Spinal cord (tissue), 10 donors: ENCODE data around the gene TEKTIP1. TPM values are rescaled to one million over a fixed set of nuclear protein-coding genes. Genes with fewer than 3 reads are reported as not detected.

Experiments
- DNase-seq, 6 donors: peaks; one replicate each; pipeline versions ENCODE4 v3.0.0 to v3.0.0-alpha.2; 2013 to 2015; ENCODE audit warnings: low spot score in 6 of 6, low read depth in 4 of 6
- H3K27ac ChIP-seq: one replicate; pipeline ENCODE4 v1.5.1; 2013; ENCODE audit warnings: low read depth, low read length, control low read depth
- H3K27me3 ChIP-seq: one replicate; pipeline ENCODE4 v1.6.1; 2013; ENCODE audit warnings: low read length; ENCODE audit not compliant: control insufficient read depth, insufficient read depth
- H3K36me3 ChIP-seq: one replicate; pipeline ENCODE4 v1.6.1; 2013; ENCODE audit warnings: low read length; ENCODE audit not compliant: control insufficient read depth, insufficient read depth
- H3K4me1 ChIP-seq: one replicate; pipeline ENCODE4 v1.6.1; 2013; ENCODE audit warnings: low read length; ENCODE audit not compliant: control insufficient read depth, insufficient read depth
- H3K4me3 ChIP-seq: one replicate; pipeline ENCODE4 v1.5.1; 2013; ENCODE audit warnings: low read depth, low read length, control low read depth
- H3K9me3 ChIP-seq: one replicate; pipeline ENCODE4 v1.6.1; 2013; ENCODE audit warnings: low read length; ENCODE audit not compliant: control insufficient read depth, insufficient read depth
- WGBS: methylation state at CpG from one replicate; pipeline ENCODE4 v1.1.5; 2013; ENCODE audit warnings: missing lambda C conversion rate; ENCODE audit not compliant: insufficient coverage; 5-methylcytosine and 5-hydroxymethylcytosine counted together
- polyA plus RNA-seq, 2 donors: library from polyadenylated mRNA; unstranded; fragments of 120-200 nt; gene quantifications; one replicate each; pipeline ENCODE4 v1.2.1, GENCODE V29; 2013; ENCODE audit not compliant: insufficient read length in 2 of 2
- total RNA-seq, 2 donors: library from RNA; depleted of rRNA in 1 of 2; stranded (reverse); fragments of 120-200 nt in 1 of 2; fragments of >200 nt in 1 of 2; gene quantifications; one replicate each; pipeline versions ENCODE4 v1.2.3 to v1.2.4, GENCODE V29; 2013 to 2014
- donor health status: healthy.

The TEKTIP1 gene
- total and polyA plus RNA-seq, 4 donors, result 2.1 to 13.0 (median 9.6) TPM; not detected in 1

- H3K4me1 ChIP-seq, result peaks cover 10% of the 10 kb centered on the region
- no peak for DNase-seq
- H3K4me3 ChIP-seq, result no peak overlapping the region
- 97% methylated on average over 4 of the region's 5 CpGs for WGBS
- H3K36me3 ChIP-seq, result peaks cover 50% of the 10 kb centered on the region
- H3K9me3 ChIP-seq, result no peaks in the 10 kb centered on the region
- no peaks in the 10 kb centered on the region for H3K27me3 ChIP-seq
- H3K27ac ChIP-seq, result no peak overlapping the region
Observed at GRCh38 chr19:3497757-3498520, 41.0 kb upstream of the TEKTIP1 start.

- H3K4me1 ChIP-seq, result peaks cover 10% of the 10 kb centered on the region
- H3K4me3 ChIP-seq, result peak overlapping the region; percentile 87
- peaks cover 31% of the 10 kb centered on the region for H3K36me3 ChIP-seq
- WGBS, result 4% methylated on average over 13 of the region's 18 CpGs
- H3K27me3 ChIP-seq, result no peaks in the 10 kb centered on the region
- peak overlapping the region; percentile 92 for H3K27ac ChIP-seq
- no peak for DNase-seq
- no peaks in the 10 kb centered on the region for H3K9me3 ChIP-seq
Observed at GRCh38 chr19:3499738-3500428, 39.1 kb upstream of the TEKTIP1 start.

DNA sequence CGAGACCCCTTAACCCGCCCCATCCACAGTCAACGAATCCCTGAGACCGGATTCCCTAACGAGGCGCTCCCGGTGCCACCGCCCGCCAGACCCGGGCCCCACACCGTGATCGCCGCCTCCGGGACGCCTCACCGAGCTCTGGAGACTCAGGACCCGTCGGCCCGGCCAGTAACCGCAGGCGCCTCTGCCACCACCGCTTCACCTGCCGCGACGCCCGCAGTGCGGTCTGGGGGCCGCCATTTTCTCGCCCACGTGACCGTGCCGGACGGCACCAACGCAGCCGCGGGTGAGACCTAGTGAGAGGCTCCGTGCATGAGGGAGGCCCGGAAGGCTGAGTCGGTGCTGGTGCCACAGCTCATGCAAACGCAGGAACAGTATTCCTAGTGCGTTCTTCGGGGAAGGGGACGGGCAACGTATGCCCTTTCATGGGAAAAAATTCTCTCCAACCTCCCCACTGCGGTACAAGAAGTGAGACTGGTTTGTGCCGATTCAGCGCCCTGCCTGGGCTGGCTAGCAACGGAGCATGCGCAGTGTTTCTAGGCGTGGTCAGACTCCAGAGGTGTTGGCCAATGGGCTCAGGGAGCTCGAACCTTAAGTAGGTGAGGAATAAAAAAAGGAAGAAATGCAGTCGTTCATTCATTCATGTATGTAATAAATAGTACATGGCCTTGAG, 38.4 kb upstream of the TEKTIP1 start, which contains the start of gene DOHH:
Gene DOHH (minus strand): TSS at position 246 of the 673 bp plus-strand sequence. CDS start 3,860 bp downstream, outside the sequence.
- Histone ChIP-seq H3K36me3 (peaks cover 25% of the 10 kb centered on the region), H3K4me1 (peaks cover 16% of the 10 kb centered on the region), H3K27ac (peak within 1 kb of the TSS; percentile 92), H3K9me3 (no peaks in the 10 kb centered on the region), H3K27me3 (no peaks in the 10 kb centered on the region), H3K4me3 (peak within 1 kb of the TSS; percentile 87)
- DNase-seq, result peak; percentile 93 to 99 (median 95)
- WGBS, result 0% methylated on average over 50 of the region's 52 CpGs

GRCh38 chr19:3501780-3502179, 37.2 kb upstream of the TEKTIP1 start:
- no peaks in the 10 kb centered on the region for H3K9me3 ChIP-seq
- no peak overlapping the region for H3K27ac ChIP-seq
- 100% methylated on average over 2 of the region's 3 CpGs for WGBS

DNA sequence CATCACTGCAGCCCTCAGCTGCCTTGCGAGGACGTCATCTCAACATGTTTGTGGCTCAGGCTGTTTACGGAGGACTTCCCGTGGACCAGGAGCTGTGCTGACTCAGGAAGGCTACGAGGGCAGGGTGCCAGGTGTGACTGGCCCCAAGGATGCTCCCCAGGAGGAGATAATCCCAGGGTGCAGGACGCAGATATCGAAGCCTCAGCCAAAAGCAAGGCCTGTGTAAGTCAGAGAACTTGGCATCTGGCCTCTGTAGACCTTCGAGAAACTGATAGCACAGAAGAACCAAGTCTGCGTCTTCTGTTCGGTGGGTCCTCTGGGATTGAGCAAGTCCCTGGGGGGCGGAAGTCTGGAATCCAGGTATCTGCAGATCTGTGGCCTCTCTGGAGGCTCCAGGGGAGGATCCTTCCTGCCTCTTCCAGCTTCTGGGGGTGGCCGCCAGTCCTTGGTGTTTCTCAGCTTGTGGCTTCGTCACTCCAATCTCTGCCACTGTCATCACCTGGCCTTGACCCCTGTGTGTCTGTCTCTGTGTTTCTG, 35.9 kb upstream of the TEKTIP1 start:
- H3K36me3 ChIP-seq, result peaks cover 3% of the 10 kb centered on the region
- H3K4me1 ChIP-seq, result peaks cover 34% of the 10 kb centered on the region
- H3K9me3 ChIP-seq, result no peaks in the 10 kb centered on the region
- H3K27ac ChIP-seq, result no peak overlapping the region
- 92% methylated on average over 13 of the region's 13 CpGs for WGBS
- H3K4me3 ChIP-seq, result no peak overlapping the region
- no peaks in the 10 kb centered on the region for H3K27me3 ChIP-seq
- DNase-seq, result no peak

More at GRCh38 chr19:3501780-3502179, 37.2 kb upstream of the TEKTIP1 start:
- Histone ChIP-seq H3K36me3 (peaks cover 16% of the 10 kb centered on the region), H3K27me3 (no peaks in the 10 kb centered on the region), H3K4me1 (peaks cover 22% of the 10 kb centered on the region), H3K4me3 (no peak overlapping the region)
- DNase-seq, result no peak

DNA sequence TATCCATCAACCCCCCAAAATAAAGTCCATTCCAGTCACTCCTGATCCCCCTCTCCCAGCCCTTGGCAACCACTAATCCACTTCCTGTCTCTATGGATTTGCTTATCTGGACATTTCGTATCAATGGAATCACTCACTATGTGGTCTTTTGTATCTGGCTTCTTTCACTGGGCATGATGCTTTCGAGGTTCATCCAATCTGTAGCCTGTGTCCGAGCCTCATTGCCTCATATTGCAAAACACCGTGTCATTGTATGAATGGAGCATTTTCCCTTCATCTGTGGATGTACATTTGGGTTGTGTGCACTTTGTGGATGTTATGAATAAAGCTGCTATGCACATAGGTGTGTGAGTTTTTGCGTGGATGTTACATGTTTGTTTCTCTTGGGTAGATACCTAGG, 34.2 kb upstream of the TEKTIP1 start:
- Histone ChIP-seq H3K9me3 (no peaks in the 10 kb centered on the region), H3K4me3 (no peak overlapping the region), H3K27me3 (no peaks in the 10 kb centered on the region), H3K4me1 (peaks cover 42% of the 10 kb centered on the region), H3K27ac (no peak overlapping the region), H3K36me3 (peaks cover 20% of the 10 kb centered on the region)
- no peak for DNase-seq
- WGBS, result 84% methylated on average over 4 of the region's 5 CpGs

DNA sequence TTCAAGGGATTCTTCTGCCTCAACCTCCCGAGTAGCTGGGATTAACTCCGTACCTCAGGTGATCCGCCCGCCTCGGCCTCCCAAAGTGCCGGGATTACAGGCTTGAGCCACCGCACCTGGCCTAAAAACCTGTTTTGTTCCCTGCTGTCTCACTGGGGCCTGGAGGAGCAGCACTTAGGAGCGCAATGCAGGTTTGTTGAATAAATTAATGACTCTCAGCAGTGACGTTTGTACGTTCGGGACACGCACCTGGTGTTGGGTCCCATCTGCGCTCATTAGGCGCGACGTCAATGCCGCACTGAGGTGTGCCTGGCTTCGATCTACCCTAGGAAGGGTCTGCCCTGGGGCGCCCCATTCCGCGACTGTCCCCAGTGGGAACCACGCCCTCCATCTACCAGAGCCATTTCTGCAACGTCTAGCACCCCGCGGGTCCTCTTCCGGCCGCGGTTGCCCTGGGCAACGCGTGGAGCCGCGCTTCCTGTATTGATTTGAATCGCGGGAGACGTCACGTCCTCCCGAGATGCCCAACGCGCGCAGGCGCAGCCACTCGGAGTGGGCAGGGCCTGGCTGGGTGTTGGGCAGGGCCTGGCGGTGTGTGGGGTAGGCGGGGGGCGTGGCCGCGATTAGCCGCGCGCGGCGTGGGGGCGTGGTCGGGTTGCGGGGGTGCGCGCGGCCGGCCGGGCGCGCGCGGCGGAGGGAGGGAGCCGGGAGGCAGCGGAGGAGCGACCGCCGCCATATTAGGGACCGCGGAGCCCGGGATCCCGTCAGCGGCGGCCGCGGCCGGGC, 33.2 kb upstream of the TEKTIP1 start, which contains the start of gene FZR1:
Gene FZR1 (plus strand): TSS at position 714 of the 786 bp plus-strand sequence. CDS start 16,679 bp downstream, outside the sequence.
- peaks cover 44% of the 10 kb centered on the region for H3K4me1 ChIP-seq
- H3K4me3 ChIP-seq, result peak within 1 kb of the TSS; percentile 89
- peaks cover 30% of the 10 kb centered on the region for H3K36me3 ChIP-seq
- WGBS, result 2% methylated on average over 79 of the region's 79 CpGs
- peak within 1 kb of the TSS; percentile 83 for H3K27ac ChIP-seq
- no peaks in the 10 kb centered on the region for H3K9me3 ChIP-seq
- peak; percentile 94 to 99 (median 98) for DNase-seq
- no peaks in the 10 kb centered on the region for H3K27me3 ChIP-seq

DNA sequence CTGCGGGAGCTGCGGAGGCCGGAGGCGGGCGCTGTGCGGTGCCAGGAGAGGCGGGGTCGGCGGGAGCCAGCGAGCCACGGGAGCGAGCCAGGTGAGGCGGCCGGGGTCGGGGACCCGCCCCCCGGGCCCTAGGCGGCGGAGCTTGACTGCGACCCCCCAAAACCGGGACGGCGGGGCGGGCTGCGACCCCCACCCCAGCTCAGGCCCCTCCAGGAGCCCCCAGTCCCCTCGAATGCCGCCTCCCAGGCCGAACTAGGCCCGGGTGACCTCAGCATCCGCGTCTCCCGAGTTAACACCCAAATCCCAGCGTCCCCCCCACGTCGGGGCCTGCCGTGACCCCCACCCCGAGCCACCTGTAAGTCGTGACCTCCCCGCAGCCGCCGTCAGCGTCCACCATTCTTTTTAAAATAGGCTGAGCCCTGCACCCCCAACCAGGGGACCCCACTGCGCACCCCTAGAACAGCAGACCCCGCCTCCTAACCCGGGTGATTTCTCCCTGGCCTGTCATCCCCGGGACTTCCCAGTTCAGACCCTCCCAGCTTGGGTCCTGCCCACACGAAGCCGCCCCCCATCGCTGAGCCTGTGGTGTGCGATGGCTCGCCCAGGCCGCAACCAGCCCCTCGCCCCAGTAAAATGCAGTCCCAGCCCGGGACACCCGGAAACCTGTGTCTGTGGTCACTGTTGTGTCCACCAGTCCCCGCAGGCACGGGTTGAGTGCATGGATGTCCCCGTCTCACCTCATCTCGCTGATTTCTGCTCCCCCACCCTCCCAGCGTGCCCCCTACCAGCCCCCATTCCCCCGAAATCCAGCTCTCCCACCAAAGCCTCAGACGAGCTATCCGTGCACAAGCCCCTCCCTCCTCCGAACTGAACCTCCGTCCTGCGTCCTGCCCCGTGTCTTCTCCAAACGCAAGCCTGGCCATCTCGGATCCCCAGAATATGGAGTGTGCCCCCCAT, 32.3 kb upstream of the TEKTIP1 start:
- Histone ChIP-seq H3K27me3 (no peaks in the 10 kb centered on the region), H3K27ac (peak overlapping the region; percentile 4), H3K36me3 (peaks cover 39% of the 10 kb centered on the region), H3K9me3 (no peaks in the 10 kb centered on the region), H3K4me3 (peak overlapping the region; percentile 86), H3K4me1 (peaks cover 50% of the 10 kb centered on the region)
- DNase-seq, result peak in 2 of 6 donors; percentile 23 to 33
- WGBS, result under 1% methylated on average over 61 of the region's 69 CpGs
